Measurements from ENCODE around the gene GNPTAB.

Gene GNPTAB

DNA sequence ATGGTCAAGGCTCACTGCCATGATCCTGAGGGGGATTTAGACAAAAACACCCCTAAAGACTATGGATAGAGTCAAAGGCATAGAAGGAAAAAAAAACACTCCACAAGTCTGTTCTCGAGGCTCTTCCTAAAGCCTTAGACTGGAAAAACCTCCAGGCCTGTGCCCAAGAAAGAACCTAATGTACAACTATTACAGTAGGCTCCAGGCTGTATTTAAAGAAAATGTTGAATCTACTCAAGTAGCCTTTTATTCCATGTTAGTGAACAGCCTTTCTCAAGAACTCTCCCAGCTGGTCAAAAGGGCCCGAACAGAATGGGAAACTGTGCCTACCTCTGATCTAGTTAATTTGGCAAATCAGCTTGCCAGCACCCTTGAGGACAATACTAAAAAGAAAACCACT is 28.3 kb downstream of the GNPTAB start:
- DNase-seq = no peak

GRCh38 chr12:101799774-101800173 is 31.0 kb downstream of the GNPTAB start:
- no peak for DNase-seq

DNA sequence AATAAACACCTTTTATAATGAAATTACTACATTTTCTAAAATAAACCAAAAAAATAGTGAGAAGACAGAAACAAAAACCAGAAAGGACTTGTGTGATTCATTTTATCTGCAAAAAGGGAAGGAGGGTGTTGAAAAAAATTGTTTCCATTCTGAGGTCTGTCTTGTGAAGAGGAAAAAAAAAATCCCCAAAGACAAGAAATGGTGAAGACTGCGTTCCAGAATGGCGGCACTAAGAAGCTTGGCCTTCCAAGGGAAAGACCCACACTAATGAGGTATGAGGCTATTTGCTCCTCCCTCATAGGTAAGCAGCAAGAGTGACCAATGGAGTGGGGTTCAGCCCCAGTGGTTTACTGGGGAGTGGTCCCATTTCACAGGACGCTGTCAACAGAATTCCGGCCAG is 35.0 kb downstream of the GNPTAB start:
- DNase-seq = no peak

- no peak for DNase-seq
These were observed 35.7 kb downstream of the GNPTAB start for GRCh38 chr12:101795013-101795412.

- DNase-seq = no peak
These were observed 36.2 kb downstream of the GNPTAB start for GRCh38 chr12:101794574-101794973.

- no peak for DNase-seq
These were observed 37.4 kb downstream of the GNPTAB start for GRCh38 chr12:101793401-101793800.

GRCh38 chr12:101792046-101792931 is 38.5 kb downstream of the GNPTAB start:
- DNase-seq = no peak

DNA sequence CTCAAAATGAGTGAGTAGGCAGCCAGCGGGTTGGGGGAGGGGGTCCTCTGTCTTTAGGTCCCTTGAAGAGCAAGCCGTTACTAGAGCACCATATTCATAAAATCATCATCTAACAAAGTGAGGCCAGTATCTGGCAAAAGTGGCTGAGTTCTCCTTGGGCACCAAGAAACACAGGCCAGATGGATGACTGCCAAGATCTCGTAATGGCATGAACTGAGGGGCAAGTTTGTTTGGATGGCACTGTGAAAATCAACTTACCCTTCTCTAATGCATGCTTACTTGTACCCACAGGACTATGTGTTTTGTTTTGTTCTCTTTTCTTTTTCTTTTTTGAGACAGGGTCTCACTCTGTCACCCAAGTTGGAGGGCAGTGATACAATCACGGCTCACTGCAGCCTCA is 41.6 kb downstream of the GNPTAB start:
- DNase-seq = peak; percentile 9 to 40

- no peak for DNase-seq
These were observed 45.1 kb downstream of the GNPTAB start for GRCh38 chr12:101785671-101786070.

GRCh38 chr12:101784376-101784775 is 46.4 kb downstream of the GNPTAB start:
- no peak for DNase-seq

DNA sequence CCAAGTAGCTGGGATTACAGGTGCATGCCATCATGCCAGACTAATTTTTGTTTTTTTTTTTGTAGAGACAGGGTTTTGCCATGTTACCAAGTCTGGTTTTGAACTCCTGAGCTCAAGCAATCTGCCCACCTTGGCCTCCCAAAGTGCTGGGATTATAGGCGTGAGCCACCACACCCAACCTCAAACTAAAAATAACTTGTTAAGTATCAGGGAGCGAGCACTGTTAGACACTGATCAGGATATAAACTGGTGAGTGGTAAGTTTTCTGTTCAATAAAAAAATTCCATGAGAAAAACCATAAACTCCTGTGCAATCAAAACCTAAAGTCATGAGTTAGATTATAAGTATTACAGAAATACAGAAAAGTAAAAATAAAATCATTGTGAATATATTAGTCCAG is 46.9 kb downstream of the GNPTAB start:
- no peak for DNase-seq

DNA sequence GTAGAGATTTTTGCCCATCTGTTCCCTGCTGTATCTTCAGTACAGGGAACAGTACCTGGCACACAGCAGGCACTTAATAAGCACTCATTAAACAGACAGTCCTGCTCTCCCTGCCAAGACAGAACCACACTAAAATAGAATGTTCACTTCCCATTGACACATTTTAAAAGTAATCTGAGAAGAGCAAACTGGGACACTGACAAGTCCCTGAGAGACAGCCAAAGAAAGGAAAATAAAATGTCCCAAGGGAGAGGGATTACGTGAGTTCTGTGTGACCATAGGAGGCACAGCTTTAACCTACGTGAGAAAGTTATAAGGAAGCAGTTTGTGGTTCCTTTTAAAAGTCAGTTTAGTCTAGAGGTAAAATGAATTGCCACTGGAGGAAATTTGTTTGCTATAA is 47.6 kb downstream of the GNPTAB start:
- no peak for DNase-seq

DNA sequence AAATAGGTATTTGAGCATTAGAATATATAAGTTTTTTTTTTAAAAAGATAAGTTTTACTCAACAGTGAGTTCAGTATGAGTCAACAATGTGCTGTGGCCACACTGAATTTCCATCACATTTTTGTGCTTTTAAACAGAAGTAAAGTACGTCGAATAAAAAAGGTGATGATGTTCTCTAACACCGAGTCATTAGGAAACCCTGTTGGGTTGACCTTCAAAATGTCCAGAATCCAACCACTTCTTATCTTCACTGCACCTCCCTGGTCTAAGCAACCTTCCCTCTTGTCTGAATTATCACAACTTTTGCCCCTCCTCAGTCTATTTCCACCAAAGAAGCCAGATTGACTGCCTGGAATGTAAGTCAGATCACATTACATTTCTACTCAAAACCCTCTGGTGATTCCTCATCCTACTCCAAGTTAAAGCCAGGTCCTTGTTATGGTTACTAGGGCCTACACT is 48.5 kb downstream of the GNPTAB start:
- DNase-seq = no peak

DNA sequence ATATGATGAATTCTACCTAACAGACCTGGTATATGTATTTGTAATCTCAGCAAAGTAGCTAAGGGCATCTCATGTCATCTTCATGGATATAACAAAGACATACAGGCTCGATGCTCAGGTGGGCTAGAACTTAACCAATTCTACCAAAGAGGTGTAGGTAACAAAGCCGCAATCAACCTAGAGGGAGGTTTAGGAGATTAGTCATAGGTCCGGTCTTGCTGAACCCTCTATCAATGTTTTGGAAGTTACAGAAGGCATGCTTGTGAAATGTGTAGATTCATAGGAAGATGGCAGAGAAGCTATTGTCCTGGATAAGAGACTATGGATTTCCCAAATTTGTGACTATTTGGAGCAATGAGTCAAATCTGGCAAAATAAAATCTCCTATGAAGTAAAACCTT is 48.9 kb downstream of the GNPTAB start:
- DNase-seq = no peak

DNA sequence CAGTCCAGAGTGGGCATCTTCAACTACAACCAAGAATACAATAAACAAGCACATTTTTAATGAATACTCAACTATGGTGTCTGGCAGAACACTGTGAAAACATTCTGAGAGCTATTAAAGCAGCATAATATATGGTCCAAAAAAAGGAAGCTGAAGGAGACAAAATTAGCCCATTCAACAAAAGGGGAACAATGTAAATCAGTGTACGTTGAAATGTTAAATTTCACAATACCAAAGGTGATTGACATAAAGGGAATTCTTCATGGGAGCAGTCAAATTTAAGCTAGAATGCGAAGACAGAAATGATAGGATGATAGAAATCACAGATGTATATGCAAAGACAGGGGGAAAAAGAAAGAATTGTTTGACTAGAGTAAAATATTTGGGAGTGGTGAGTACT is 50.2 kb downstream of the GNPTAB start:
- DNase-seq = no peak

DNA sequence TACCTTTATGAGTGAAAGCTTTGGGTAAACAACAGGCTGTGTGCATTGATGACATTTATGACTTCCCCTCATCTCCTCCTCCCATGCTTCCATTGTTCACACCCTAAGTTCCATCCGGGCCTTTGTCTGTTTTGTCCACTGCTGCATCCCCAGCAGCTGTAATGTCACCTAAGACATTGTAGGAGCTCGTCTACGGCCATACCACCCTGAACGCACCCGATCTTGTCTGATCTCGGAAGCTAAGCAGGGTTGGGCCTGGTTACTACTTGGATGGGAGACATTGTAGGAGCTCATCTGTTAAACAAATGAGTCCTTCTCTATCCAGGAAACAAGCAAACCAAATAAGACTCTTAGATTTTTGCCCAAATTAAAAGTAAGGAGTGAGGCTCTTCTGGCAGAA is 51.1 kb downstream of the GNPTAB start:
- DNase-seq = no peak

GRCh38 chr12:101779200-101779599 is 51.6 kb downstream of the GNPTAB start:
- no peak for DNase-seq

DNA sequence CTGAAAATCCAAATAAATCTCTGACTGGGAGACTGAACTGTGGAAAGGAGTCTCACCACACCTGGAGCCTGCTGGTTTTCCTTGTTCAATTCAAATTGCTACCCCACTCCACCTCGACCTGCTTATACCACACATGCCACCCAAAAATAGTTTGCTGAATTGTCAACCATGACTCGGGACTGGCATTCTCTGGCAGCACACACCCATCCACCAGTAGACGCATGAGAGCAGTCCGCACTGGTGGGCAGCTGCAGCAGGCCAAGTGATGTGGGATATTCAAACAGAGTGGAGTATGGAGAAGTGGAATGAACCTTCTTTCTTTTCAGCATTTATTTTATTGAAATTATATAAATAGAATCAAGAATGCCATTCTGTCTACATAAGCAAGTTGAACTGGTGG is 52.8 kb downstream of the GNPTAB start:
- DNase-seq = no peak

- no peak for DNase-seq
These were observed 53.3 kb downstream of the GNPTAB start for GRCh38 chr12:101777485-101777884.

- DNase-seq = no peak
These were observed 54.9 kb downstream of the GNPTAB start for GRCh38 chr12:101775816-101776215.

DNA sequence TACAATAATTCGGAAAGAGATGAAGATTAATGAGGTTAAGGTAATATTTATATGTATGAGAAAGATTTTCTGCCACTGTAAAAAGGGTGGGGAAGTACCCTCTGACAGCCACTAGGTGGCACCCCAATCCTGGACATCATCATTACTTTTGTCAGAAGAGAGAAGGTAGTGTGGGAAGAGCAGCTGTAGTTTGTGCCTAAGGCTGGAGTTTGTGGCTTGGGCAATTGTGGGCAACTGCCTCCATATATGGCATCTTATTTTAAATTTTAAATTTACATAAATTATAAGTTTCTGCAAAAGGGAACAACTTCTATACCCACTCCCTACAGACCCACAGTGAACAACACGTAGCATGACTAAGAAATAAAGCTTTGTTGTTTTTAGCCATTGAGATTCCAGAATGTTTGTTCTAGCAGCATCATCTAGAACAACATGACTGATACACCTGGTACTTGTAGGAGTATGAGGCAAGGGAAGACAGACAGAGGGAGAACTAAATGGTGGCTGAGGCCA is 57.1 kb downstream of the GNPTAB start:
- DNase-seq = peak; percentile 7 to 64

DNA sequence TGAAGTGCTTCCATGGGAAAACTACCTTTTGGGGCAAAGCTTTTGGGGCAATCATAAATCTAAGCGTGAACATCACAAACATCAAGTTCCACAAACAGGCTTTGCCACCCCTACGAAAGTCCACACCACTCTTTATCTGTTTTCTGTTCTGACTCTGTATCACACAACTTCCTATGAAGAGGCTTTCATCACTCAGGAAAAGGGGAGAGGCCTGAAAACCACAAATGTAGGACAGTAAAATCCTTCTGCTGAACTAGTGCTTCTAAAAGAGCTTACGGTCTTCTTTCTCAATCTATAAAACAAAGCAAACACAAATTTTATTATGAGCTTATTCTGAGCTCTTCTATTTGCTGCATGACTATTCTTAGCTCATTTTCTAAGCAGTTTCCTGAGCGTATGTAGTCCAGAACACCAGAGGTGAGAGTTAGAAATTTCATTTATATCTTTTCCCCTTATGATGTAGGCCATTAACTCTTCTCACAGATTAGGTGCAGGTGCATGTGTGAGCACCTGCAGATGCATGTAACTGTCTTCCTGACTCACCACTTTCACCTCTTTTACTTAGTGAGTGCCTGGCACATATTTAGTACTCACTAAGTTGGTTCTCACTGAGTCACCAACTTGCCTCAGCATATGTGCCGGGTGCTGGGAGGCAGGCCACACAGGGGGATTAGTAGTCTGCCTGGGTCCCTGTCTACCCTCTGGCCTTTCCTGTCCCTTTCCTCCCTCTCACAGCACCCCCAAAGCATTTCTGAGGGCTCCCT is 58.6 kb downstream of the GNPTAB start:
- DNase-seq = no peak

- no peak for DNase-seq
These were observed 60.9 kb downstream of the GNPTAB start for GRCh38 chr12:101769865-101770264.

GRCh38 chr12:101768781-101769180 is 62.0 kb downstream of the GNPTAB start:
- no peak for DNase-seq
